Stomach (tissue), 4 donors: ENCODE data around the gene FTSJ3.

ENCODE experiments used
- POLR2A ChIP-seq, 4 donors: fragments of 450-650 bp; IDR thresholded peaks; one replicate each; pipeline ENCODE4 v1.6.1; 2016; ENCODE audit warnings: antibody characterized with exemption in 4 of 4, control low read depth in 2 of 4, mild to moderate bottlenecking in 1 of 4, moderate library complexity in 1 of 4
- POLR2AphosphoS5 ChIP-seq, 3 donors: sonication (generic); formaldehyde crosslinking; IDR thresholded peaks; one replicate each; pipeline ENCODE4 v1.6.1; 2016; ENCODE audit warnings: antibody characterized with exemption in 3 of 3
- TF ChIP-seq, protein P1 (sequence below), 7 experiments: fragments of 450-650 bp in 4 of 7; fragments of 200-600 bp in 3 of 7; sonication (generic) in 3 of 7; IDR thresholded peaks; one replicate each; pipeline ENCODE4 v1.5.1; 2016 to 2019; ENCODE audit warnings: antibody characterized with exemption in 7 of 7, control low read depth in 2 of 7, mild to moderate bottlenecking in 1 of 7

DNA sequence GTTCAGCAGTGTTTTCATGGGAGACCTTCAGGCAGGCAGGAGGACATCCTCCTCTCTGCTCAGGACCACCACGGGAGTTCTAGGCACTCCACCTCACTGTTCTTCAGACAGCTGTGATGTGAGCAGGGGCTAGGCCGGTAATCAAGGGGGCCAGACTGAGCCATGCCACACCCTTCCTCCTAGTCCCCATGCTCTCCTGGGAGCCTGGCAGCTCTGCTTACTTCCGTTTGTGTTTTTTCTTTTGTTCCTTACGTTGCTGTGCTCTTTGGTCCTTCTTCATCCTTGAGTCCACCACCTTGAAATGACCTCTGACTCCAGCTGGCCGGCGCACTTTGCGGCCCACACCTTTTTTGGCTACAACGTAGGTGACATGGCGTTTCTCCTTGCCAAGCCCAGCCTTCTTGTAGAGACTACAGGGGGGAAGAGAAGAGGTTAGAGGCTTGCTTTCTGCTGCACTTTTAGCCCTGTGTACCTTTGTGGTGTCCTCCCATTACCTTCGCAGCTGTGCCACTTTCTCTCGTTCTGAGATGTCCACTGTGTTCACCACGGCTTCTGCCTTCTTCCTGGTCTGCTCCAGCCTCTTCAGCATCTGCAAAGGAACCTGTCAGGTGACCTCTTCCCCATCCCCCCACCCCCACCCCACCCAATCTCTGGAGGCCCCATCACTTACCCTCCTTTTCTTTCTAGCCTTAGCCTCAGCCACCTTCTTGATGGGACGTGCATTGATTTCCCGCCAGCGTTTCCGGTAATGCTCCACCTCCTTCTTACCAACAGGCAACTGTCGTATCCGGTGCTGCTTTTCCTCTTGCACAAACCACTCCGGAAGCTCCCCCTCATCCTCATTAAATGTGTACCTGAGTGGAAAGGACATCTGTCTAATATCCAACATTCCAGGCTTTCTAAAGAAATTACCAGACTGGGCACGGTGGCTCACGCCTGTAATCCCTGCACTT, 7.6 kb downstream of the FTSJ3 start:
- TF ChIP-seq, protein P1, sequence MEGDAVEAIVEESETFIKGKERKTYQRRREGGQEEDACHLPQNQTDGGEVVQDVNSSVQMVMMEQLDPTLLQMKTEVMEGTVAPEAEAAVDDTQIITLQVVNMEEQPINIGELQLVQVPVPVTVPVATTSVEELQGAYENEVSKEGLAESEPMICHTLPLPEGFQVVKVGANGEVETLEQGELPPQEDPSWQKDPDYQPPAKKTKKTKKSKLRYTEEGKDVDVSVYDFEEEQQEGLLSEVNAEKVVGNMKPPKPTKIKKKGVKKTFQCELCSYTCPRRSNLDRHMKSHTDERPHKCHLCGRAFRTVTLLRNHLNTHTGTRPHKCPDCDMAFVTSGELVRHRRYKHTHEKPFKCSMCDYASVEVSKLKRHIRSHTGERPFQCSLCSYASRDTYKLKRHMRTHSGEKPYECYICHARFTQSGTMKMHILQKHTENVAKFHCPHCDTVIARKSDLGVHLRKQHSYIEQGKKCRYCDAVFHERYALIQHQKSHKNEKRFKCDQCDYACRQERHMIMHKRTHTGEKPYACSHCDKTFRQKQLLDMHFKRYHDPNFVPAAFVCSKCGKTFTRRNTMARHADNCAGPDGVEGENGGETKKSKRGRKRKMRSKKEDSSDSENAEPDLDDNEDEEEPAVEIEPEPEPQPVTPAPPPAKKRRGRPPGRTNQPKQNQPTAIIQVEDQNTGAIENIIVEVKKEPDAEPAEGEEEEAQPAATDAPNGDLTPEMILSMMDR (IDR thresholded peaks at IDR 0.05): no peak
- no peak for TF ChIP-seq POLR2A (IDR thresholded peaks at IDR 0.05)
- no peak for TF ChIP-seq POLR2AphosphoS5 (IDR thresholded peaks at IDR 0.05)
